Liver (tissue), 9 donors: ENCODE measurements around the gene KRT6C. TPM values are rescaled to one million over a fixed set of nuclear protein-coding genes. Genes with fewer than 3 reads are reported as not detected.

Experiments
- DNase-seq: peaks from one replicate; pipeline ENCODE4 v3.0.0-alpha.2; 2017; ENCODE audit warnings: low spot score
- H3K27ac ChIP-seq, 2 donors: one replicate each; pipeline ENCODE4 v1.7.0; 2013; ENCODE audit warnings: inconsistent platforms in 2 of 2, low read length in 2 of 2, control low read depth in 1 of 2, low read depth in 1 of 2, mild to moderate bottlenecking in 1 of 2
- H3K27me3 ChIP-seq, 4 donors: one replicate each; pipeline versions ENCODE4 v1.6.1 to v1.7.0; 2013; ENCODE audit warnings: low read length in 3 of 4, inconsistent platforms in 1 of 4, mild to moderate bottlenecking in 1 of 4, moderate library complexity in 1 of 4; ENCODE audit not compliant: control insufficient read depth in 4 of 4, insufficient read depth in 4 of 4
- H3K36me3 ChIP-seq, 4 donors: one replicate each; pipeline versions ENCODE4 v1.6.1 to v1.7.0; 2013; ENCODE audit warnings: low read length in 3 of 4, mild to moderate bottlenecking in 3 of 4, low read depth in 1 of 4, moderate library complexity in 1 of 4; ENCODE audit not compliant: control insufficient read depth in 4 of 4, insufficient read depth in 3 of 4
- H3K4me1 ChIP-seq, 4 donors: one replicate each; pipeline versions ENCODE4 v1.6.1 to v1.7.0; 2013; ENCODE audit warnings: low read length in 3 of 4, mild to moderate bottlenecking in 3 of 4, moderate library complexity in 1 of 4; ENCODE audit not compliant: control insufficient read depth in 4 of 4, insufficient read depth in 4 of 4
- H3K4me3 ChIP-seq, 3 donors: one replicate each; pipeline versions ENCODE4 v1.6.1 to v1.7.0; 2013; ENCODE audit warnings: low read length in 3 of 3, control low read depth in 1 of 3, low read depth in 1 of 3, mild to moderate bottlenecking in 1 of 3
- H3K9ac ChIP-seq, 2 donors: one replicate each; pipeline ENCODE4 v1.7.0; 2013; ENCODE audit warnings: low read length in 2 of 2, mild to moderate bottlenecking in 2 of 2, moderate library complexity in 2 of 2, control low read depth in 1 of 2, low read depth in 1 of 2
- H3K9me3 ChIP-seq, 4 donors: one replicate each; pipeline versions ENCODE4 v1.6.1 to v1.7.0; 2013; ENCODE audit warnings: low read length in 3 of 4; ENCODE audit not compliant: control insufficient read depth in 4 of 4
- ATF3 ChIP-seq: IDR thresholded peaks from 2 replicates; pipeline ENCODE4 v1.6.1; 2016; ENCODE audit warnings: antibody characterized with exemption
- EGR1 ChIP-seq, 2 donors: IDR thresholded peaks; 2 replicates each; pipeline ENCODE4 v1.6.1; 2016 to 2018; ENCODE audit warnings: antibody characterized with exemption in 2 of 2, low read depth in 2 of 2
- FOXA1 ChIP-seq: IDR thresholded peaks from 2 replicates; pipeline ENCODE4 v1.6.1; 2016; ENCODE audit warnings: antibody characterized with exemption
- FOXA2 ChIP-seq: IDR thresholded peaks from 2 replicates; pipeline ENCODE4 v1.6.1; 2016; ENCODE audit warnings: antibody characterized with exemption
- GABPA ChIP-seq, 2 donors: IDR thresholded peaks in 1 of 2; conservative IDR thresholded peaks in 1 of 2; 2 replicates each; pipeline ENCODE4 v1.6.1; 2016; ENCODE audit warnings: antibody characterized with exemption in 2 of 2, mild to moderate bottlenecking in 1 of 2, moderate library complexity in 1 of 2
- HNF4A ChIP-seq, 2 donors: conservative IDR thresholded peaks; 2 replicates each; pipeline ENCODE4 v1.6.1; 2016; ENCODE audit warnings: antibody characterized with exemption in 2 of 2, mild to moderate bottlenecking in 2 of 2
- HNF4G ChIP-seq: IDR thresholded peaks from 2 replicates; pipeline ENCODE4 v1.6.1; 2016; ENCODE audit warnings: antibody characterized with exemption
- JUND ChIP-seq, 2 donors: IDR thresholded peaks; 2 replicates each; pipeline ENCODE4 v1.6.1; 2016; ENCODE audit warnings: antibody characterized with exemption in 2 of 2
- MAX ChIP-seq: IDR thresholded peaks from 2 replicates; pipeline ENCODE4 v1.6.1; 2016; ENCODE audit warnings: antibody characterized with exemption
- NR2F2 ChIP-seq: IDR thresholded peaks from 2 replicates; pipeline ENCODE4 v1.6.1; 2016; ENCODE audit warnings: antibody characterized with exemption
- RAD21 ChIP-seq, 2 donors: IDR thresholded peaks; 2 replicates each; pipeline ENCODE4 v1.6.1; 2016; ENCODE audit warnings: antibody characterized with exemption in 2 of 2, mild to moderate bottlenecking in 2 of 2
- REST ChIP-seq: IDR thresholded peaks from 2 replicates; pipeline ENCODE4 v1.6.1; 2016; ENCODE audit warnings: antibody characterized with exemption, mild to moderate bottlenecking
- RXRA ChIP-seq, 2 donors: IDR thresholded peaks; 2 replicates each; pipeline ENCODE4 v1.6.1; 2017 to 2018; ENCODE audit warnings: antibody characterized with exemption in 2 of 2, mild to moderate bottlenecking in 1 of 2
- SP1 ChIP-seq: IDR thresholded peaks from 2 replicates; pipeline ENCODE4 v1.6.1; 2018; ENCODE audit warnings: antibody characterized with exemption, mild to moderate bottlenecking
- TAF1 ChIP-seq: conservative IDR thresholded peaks from 2 replicates; pipeline ENCODE4 v1.6.1; 2016; ENCODE audit warnings: antibody characterized with exemption, mild to moderate bottlenecking
- YY1 ChIP-seq: IDR thresholded peaks from 2 replicates; pipeline ENCODE4 v1.6.1; 2016; ENCODE audit warnings: antibody characterized with exemption, mild to moderate bottlenecking
- ZBTB33 ChIP-seq: IDR thresholded peaks from 2 replicates; pipeline ENCODE4 v1.6.1; 2016; ENCODE audit warnings: antibody characterized with exemption
- WGBS: extraction: QIAGEN DNeasy Blood & Tissue Kit; methylation state at CpG from one replicate; pipeline ENCODE4 v1.1.7; 2013; 5-methylcytosine and 5-hydroxymethylcytosine counted together
- polyA plus RNA-seq, 2 donors: library from polyadenylated mRNA; stranded (reverse) in 1 of 2; unstranded in 1 of 2; fragments of 200-250 nt in 1 of 2; fragments of >200 nt in 1 of 2; fragmentation: Nextera tagmentation in 1 of 2; extraction: Ambion mirVana in 1 of 2; gene quantifications; one replicate each; pipeline versions ENCODE4 v1.2.1 to v1.2.3, GENCODE V29; 2013 to 2015
- total RNA-seq, 2 donors: library from RNA; depleted of rRNA; stranded (reverse); fragments of >200 nt; gene quantifications; one replicate each; pipeline ENCODE4 v1.2.3, GENCODE V29; 2014
- TF ChIP-seq, protein P1 (sequence below): fragments of 150-350 bp; IDR thresholded peaks from 2 replicates; pipeline ENCODE4 v1.5.1; 2017; ENCODE audit warnings: improper control_type of control experiment, low read depth, low read length; ENCODE audit not compliant: missing input control
- donor health status: healthy.
- donor health status: healthy.
- donor health status: healthy.
- donor health status: healthy.
- donor health status: healthy.

The KRT6C gene
- total and polyA plus RNA-seq, 4 donors: 0.61 TPM; not detected in 3

- H3K4me3 ChIP-seq: no peak overlapping the region
- no peak overlapping the region for H3K27ac ChIP-seq
- no peaks in the 10 kb centered on the region for H3K9me3 ChIP-seq
- H3K36me3 ChIP-seq: no peaks in the 10 kb centered on the region
- DNase-seq: no peak
- WGBS: 75% methylated on average over 2 of the region's 2 CpGs
- no peaks in the 10 kb centered on the region for H3K4me1 ChIP-seq
- no peak overlapping the region for H3K9ac ChIP-seq
- TF ChIP-seq ATF3 (no peak), NR2F2 (no peak), HNF4G (no peak), HNF4A (conservative IDR thresholded peaks at IDR 0.05) (no peak), EGR1 (IDR thresholded peaks at IDR 0.05; ENCODE audit: low read depth in 2 of 2) (no peak), RAD21 (IDR thresholded peaks at IDR 0.05) (no peak), FOXA1 (no peak), ZBTB33 (no peak), GABPA (IDR thresholded peaks at IDR 0.05 in 1 of 2, conservative IDR thresholded peaks at IDR 0.05 in 1 of 2) (no peak), RXRA (IDR thresholded peaks at IDR 0.05) (no peak), FOXA2 (no peak), YY1 (no peak), JUND (IDR thresholded peaks at IDR 0.05) (no peak), MAX (no peak), SP1 (no peak), REST (no peak), TAF1 (no peak)
- TF ChIP-seq, protein P1, sequence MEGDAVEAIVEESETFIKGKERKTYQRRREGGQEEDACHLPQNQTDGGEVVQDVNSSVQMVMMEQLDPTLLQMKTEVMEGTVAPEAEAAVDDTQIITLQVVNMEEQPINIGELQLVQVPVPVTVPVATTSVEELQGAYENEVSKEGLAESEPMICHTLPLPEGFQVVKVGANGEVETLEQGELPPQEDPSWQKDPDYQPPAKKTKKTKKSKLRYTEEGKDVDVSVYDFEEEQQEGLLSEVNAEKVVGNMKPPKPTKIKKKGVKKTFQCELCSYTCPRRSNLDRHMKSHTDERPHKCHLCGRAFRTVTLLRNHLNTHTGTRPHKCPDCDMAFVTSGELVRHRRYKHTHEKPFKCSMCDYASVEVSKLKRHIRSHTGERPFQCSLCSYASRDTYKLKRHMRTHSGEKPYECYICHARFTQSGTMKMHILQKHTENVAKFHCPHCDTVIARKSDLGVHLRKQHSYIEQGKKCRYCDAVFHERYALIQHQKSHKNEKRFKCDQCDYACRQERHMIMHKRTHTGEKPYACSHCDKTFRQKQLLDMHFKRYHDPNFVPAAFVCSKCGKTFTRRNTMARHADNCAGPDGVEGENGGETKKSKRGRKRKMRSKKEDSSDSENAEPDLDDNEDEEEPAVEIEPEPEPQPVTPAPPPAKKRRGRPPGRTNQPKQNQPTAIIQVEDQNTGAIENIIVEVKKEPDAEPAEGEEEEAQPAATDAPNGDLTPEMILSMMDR: no peak
- H3K27me3 ChIP-seq: peaks cover 0 to 9% (median 0%) of the 10 kb centered on the region in 4 donors
Observed at GRCh38 chr12:52496054-52496453, 22.4 kb upstream of the KRT6C start.
